ENCODE measurements around the gene C19orf85.

Gene C19orf85

GRCh38 chr19:55474269-55475265 lies 10.0 kb upstream of the C19orf85 start:
- DNase-seq, result no peak

DNA sequence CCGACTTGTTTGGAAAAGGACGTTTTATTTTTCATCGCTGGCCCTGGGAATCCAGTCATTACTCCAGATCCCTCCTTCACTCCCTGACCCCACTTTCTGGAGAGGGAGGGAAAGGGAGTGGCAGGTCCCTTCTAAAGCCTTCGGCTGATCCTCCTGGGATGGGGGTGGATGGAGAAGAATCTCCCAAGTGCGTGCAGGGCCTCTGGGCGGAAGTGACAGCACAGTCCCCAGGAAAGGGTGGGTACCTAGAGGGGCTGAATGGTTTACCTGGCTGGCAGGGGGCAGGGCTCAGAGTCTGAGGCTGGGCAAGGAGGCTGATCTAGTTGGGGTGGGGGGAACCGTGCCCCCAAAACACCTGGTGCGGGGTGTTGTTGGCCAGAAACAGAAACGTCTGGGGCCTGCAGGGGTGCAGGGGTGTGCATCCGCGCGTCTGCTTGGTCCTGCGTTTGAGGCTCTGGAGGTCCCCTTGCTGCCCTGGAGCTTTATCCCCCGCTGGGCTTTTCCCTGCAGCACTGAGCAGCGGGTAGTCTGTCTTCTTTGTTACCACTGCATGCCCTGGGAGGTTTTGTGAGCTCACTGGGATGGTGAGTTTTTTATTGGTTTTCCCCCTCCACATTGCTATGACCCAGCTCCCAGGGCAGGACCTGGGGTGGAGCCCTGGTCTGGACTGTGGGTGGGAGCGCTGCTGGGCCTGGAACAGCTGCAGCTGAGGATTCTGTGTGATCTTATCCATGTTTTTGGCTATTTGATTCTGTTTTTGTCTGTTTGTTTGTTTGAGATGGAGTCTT lies 8.9 kb upstream of the C19orf85 start:
- no peak for DNase-seq

- DNase-seq, result no peak
Measured at GRCh38 chr19:55472463-55472862, 7.9 kb upstream of the C19orf85 start.

- DNase-seq, result no peak
Measured at GRCh38 chr19:55471266-55471665, 6.7 kb upstream of the C19orf85 start.

DNA sequence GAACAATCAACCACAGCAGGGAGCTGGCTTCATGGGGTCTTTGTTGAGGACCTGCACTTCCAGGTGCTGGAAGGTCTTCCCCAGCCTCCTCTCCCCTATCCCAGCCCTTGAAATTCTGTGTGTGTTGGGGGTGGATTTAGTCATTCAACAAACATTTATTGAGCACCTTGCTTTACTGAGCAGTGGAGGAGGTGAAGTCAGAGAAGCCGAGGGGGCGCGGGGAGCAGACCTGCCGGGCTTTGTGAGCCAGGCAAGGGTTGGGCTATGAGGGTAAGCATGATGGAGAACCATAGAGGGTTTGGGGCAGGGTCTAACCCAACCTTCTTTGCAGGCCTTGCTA lies 3.5 kb upstream of the C19orf85 start:
- DNase-seq, result no peak

- peak; percentile 37 for DNase-seq
Measured at GRCh38 chr19:55467236-55468053, 2.9 kb upstream of the C19orf85 start.

DNA sequence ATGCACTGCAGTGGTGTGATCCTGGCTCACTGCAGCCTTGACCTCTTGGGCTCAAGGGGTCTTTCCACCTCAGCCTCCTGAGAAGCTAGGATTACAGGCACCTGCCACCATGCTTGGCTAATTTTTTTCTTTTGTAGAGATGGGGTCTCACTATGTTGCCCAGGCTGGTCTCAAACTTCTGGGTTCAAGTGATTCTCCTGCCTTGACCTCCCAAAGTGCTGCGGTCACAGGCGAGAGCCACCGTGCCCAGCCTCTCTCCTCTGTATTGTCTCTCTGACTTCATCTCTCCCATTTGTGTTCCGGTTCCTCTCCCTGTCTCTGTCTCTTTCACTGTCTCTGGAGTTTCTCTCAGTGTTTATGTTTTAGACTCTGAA lies 1.7 kb upstream of the C19orf85 start:
- DNase-seq, result no peak

GRCh38 chr19:55465460-55466240 lies 1.1 kb upstream of the C19orf85 start:
- DNase-seq, result no peak

GRCh38 chr19:55464039-55464661 lies 401 bp downstream of the C19orf85 start:
- no peak for DNase-seq

DNA sequence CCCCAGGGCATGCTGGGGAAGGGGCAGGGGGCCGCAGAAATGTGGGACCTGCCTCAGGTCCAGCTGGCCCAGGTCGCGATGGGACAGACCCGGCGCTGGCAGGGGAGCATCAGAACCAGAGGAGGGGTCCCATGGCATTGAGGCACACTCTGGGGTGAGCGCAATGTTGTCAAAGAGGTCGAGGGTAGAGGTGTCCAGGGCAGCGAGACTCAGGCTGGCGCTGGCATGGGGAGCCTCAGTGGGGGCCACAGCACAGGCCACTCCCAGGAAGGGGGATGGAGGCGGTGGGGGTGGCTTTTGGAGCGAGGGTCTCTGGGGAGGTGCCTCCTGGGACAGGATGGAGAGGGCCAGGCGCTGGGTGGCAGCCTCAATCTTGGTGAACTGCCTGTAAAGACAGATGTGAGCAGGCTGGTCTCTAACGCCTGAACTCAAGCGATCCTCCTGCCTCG lies 944 bp downstream of the C19orf85 start:
- no peak for DNase-seq

- no peak for DNase-seq
Measured at GRCh38 chr19:55462722-55463121, 1.8 kb downstream of the C19orf85 start.

DNA sequence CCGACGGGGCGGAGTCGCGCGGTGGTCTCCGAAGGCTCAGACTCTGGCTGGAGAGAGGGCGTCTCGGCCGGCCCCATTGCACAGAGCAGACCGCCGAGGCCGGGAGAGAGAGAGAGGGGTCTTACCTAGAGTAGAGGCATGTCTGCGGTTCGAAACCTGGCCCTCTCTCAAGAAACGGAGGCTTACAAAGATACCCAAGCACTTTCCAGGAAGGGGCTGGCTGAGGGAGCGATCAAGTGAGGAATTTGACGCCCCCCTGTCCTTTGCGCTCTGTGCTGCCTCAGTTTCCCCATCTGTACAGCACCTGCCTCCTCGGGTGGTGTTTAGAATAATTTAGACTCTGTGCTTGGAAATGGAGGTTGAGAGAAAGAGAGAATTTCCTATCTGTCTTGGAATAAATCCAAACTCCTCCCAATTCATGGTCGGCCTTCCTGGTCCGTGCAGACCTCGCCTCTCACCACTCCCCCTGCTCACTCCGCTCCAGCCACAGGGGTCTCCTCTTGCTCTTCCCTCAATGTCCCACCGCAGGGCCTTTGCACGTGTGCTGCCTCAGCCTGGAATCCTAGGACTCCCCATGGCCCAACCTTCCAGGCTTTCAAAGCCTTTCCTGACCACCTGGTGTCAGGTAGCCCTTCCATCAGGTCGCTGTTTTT lies 2.5 kb downstream of the C19orf85 start:
- DNase-seq, result peak; percentile 30

DNA sequence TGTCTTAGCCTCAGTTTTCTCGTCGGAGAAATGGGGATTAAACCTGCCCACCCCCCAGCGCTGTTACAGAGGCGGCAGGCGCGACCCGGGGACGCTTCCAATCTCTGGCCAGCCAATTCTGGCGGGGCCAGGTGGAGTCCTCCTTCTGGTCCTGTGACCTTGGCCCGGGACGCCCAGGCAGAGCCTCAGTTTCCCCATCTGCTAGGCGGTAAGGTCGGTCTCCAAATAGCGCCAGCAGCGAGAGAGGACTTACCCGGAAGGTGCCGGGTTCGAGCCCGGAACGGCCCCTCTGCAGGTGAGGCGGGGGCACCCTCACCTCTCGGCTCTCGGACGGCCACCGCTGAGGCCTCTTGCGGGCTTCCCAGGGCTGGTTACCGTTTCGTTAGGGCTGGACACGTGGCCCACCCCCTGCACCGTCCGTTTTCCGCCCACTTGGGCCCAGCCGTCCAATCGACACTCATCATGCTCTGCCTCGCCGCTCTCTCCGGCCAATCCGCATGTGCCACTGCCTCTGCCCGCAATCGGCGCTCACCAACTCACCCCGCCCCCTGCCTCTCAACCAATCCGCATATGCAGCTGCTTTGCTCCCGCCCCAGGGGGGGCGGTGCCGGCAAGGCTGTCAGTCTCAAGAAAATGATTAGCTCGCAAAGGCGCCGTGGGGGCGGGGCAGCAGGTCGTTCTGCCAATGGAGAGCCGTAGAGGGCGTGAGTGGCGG lies 3.1 kb downstream of the C19orf85 start, which contains the start of gene ISOC2:
Gene ISOC2, minus strand, starts transcription at position 384 of the 715 bp plus-strand sequence. CDS start 5,156 bp downstream, outside the sequence.
- peak; percentile 100 for DNase-seq

DNA sequence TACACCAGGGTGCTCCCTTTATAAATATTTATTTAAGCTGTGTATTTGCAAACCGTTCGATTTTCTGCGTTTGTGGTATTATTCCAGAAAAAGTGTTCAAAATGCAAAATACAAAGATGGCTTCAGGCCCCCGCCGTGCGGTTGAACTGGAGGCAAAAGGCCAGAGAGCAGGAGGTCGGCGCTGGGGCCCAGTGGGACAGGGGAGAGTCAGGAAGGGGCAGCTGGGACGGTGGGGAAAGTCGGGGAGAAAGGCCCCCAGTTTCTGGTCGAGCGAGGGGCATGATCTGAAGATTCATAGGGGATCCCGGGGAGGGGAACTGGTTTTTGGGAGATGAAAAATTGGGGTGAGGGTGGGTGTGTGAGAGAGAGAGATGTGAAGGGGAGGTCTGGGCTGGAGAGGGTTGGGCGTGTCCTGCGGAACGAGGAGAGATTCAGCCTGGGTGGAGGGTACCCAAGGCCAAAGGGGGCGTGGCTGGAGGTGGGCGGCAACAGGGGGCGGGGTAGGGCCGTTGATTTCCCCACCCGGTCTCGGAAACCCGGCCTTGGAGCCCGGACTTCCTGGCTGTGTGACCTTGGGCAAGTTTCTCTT lies 3.8 kb downstream of the C19orf85 start:
- DNase-seq, result peak; percentile 90

GRCh38 chr19:55459950-55460657 lies 4.4 kb downstream of the C19orf85 start:
- DNase-seq, result no peak

- DNase-seq, result no peak
Measured at GRCh38 chr19:55459551-55459949, 5.0 kb downstream of the C19orf85 start.

DNA sequence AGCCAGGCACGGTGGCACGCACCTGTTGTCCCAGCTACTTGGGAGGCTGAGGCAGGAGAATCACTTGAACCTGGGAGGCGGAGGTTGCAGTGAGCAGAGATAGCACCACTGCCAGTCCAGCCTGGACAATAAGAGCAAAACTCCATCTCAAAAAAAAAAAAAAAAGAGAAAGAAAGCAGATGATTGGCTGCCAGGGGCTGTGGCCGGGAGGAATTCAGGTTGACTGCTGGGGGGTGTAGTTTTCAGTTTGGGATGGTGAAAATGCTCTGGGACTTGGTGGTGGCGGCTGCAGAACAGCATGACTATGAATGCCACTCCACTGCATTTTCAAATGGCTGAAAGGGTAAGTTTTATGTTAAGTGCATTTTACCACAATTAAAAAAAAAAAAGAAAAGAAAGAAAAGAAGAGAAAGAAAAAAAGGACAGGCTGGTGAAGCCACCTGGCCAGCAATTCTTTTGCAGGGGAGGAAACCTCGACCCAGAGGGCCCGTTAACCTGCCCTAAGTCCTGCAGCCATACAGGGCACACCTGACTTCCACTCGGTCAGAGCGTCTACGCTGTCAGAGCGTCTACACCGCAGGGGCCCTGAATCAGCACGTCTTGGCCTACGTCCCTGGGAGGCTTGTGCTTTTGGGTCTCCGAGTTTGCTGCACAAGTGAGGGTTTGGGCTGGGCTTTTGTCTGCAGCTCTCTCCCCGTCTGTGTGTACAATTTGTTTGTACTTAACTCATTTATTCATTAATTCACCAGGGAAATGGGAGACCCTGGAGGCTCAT lies 6.7 kb downstream of the C19orf85 start:
- DNase-seq, result no peak

GRCh38 chr19:55456347-55456746 lies 8.2 kb downstream of the C19orf85 start:
- no peak for DNase-seq
